Activated CD8-positive, alpha-beta memory T cell treated with anti-CD3 and anti-CD28 coated beads for 24 hours (primary cell): ENCODE measurements around the gene SIRT1.
"Not testable (repeated sequence)": the region's sequence is repeated elsewhere in the genome, so short reads cannot be mapped to it uniquely, and the experiment has no call there.

Experiments used
- DNase-seq: peaks from one replicate; pipeline ENCODE4 v3.0.0-alpha.2; 2020

SIRT1 gene

GRCh38 chr10:67878133-67878532 lies 6.3 kb upstream of the SIRT1 start:
- no peak for DNase-seq

- peak; percentile 56 for DNase-seq
Measured at GRCh38 chr10:67883710-67884312, 645 bp upstream of the SIRT1 start.

GRCh38 chr10:67884842-67885670 lies 600 bp downstream of the SIRT1 start:
- peak; percentile 89 for DNase-seq

- DNase-seq: no peak
Measured at GRCh38 chr10:67893637-67894036, 9.2 kb downstream of the SIRT1 start.

- DNase-seq: no peak
Measured at GRCh38 chr10:67903581-67903980, 19.1 kb downstream of the SIRT1 start.

GRCh38 chr10:67912331-67912946 lies 28.0 kb downstream of the SIRT1 start:
- no peak for DNase-seq

GRCh38 chr10:67914777-67915340 lies 30.4 kb downstream of the SIRT1 start:
- no peak for DNase-seq

GRCh38 chr10:67917169-67917568 lies 32.7 kb downstream of the SIRT1 start:
- DNase-seq: no peak

GRCh38 chr10:67917679-67918078 lies 33.2 kb downstream of the SIRT1 start:
- DNase-seq: no peak

- no peak for DNase-seq
Measured at GRCh38 chr10:67921065-67921464, 36.6 kb downstream of the SIRT1 start.

- no peak for DNase-seq
Measured at GRCh38 chr10:67923551-67923950, 39.1 kb downstream of the SIRT1 start.

- no peak for DNase-seq
Measured at GRCh38 chr10:67924136-67924535, 39.7 kb downstream of the SIRT1 start.

GRCh38 chr10:67925449-67926005 lies 41.1 kb downstream of the SIRT1 start:
- no peak for DNase-seq

- DNase-seq: no peak
Measured at GRCh38 chr10:67926951-67927350, 42.5 kb downstream of the SIRT1 start.

- no peak for DNase-seq
Measured at GRCh38 chr10:67933199-67933598, 48.7 kb downstream of the SIRT1 start.

GRCh38 chr10:67934336-67934735 lies 49.9 kb downstream of the SIRT1 start:
- DNase-seq: no peak

- no peak for DNase-seq
Measured at GRCh38 chr10:67935223-67935622, 50.8 kb downstream of the SIRT1 start.

GRCh38 chr10:67936416-67936815 lies 52.0 kb downstream of the SIRT1 start:
- no peak for DNase-seq

GRCh38 chr10:67943917-67944316 lies 59.5 kb downstream of the SIRT1 start:
- DNase-seq: no peak

GRCh38 chr10:67955614-67956013 lies 71.2 kb downstream of the SIRT1 start:
- DNase-seq: no peak

- DNase-seq: no peak
Measured at GRCh38 chr10:67959839-67960476, 75.5 kb downstream of the SIRT1 start.

- DNase-seq: no peak
Measured at GRCh38 chr10:67965456-67965855, 81.0 kb downstream of the SIRT1 start.

- DNase-seq: not testable (repeated sequence)
Measured at GRCh38 chr10:67966035-67966434, 81.6 kb downstream of the SIRT1 start.
